NOMO-1 (cell line): ENCODE measurements around the gene AIMP1.

Source experiments
- DNase-seq, 2 experiments: peaks; one replicate each; lab custom pipeline; 2025; ENCODE audit not compliant: unreplicated experiment in 2 of 2; lab: John Stamatoyannopoulos, UW

The AIMP1 gene

GRCh38 chr4:106315968-106316772 lies at the start of gene AIMP1, which contains the start of gene TBCK:
AIMP1 (plus strand) TSS chr4:106316550; CDS start chr4:106325010, 8,460 bp downstream.
TBCK (minus strand) TSS chr4:106316209; CDS start chr4:106308960, 7,249 bp downstream.
- peak; percentile 86 for DNase-seq

GRCh38 chr4:106268786-106269185 lies 47.6 kb upstream of the AIMP1 start:
- no peak for DNase-seq

GRCh38 chr4:106269711-106270110 lies 46.6 kb upstream of the AIMP1 start:
- no peak for DNase-seq

- no peak for DNase-seq
Observed at GRCh38 chr4:106270736-106271135, 45.6 kb upstream of the AIMP1 start.

GRCh38 chr4:106273831-106274230 lies 42.5 kb upstream of the AIMP1 start:
- no peak for DNase-seq

- no peak for DNase-seq
Observed at GRCh38 chr4:106277140-106277675, 39.1 kb upstream of the AIMP1 start.

- no peak for DNase-seq
Observed at GRCh38 chr4:106284227-106284626, 32.1 kb upstream of the AIMP1 start.

GRCh38 chr4:106286611-106287010 lies 29.7 kb upstream of the AIMP1 start:
- DNase-seq: no peak

- DNase-seq: peak in 1 of 2 experiments; percentile 33
Observed at GRCh38 chr4:106287353-106287969, 28.9 kb upstream of the AIMP1 start.

GRCh38 chr4:106289737-106290136 lies 26.6 kb upstream of the AIMP1 start:
- no peak for DNase-seq

GRCh38 chr4:106291678-106292077 lies 24.7 kb upstream of the AIMP1 start:
- no peak for DNase-seq

- DNase-seq: no peak
Observed at GRCh38 chr4:106294062-106294461, 22.3 kb upstream of the AIMP1 start.

- no peak for DNase-seq
Observed at GRCh38 chr4:106297245-106298035, 18.9 kb upstream of the AIMP1 start.

- no peak for DNase-seq
Observed at GRCh38 chr4:106299977-106300376, 16.4 kb upstream of the AIMP1 start.

GRCh38 chr4:106301393-106302061 lies 14.8 kb upstream of the AIMP1 start:
- DNase-seq: no peak

- no peak for DNase-seq
Observed at GRCh38 chr4:106302062-106302438, 14.3 kb upstream of the AIMP1 start.

GRCh38 chr4:106303548-106304281 lies 12.6 kb upstream of the AIMP1 start:
- no peak for DNase-seq

- no peak for DNase-seq
Observed at GRCh38 chr4:106304632-106305031, 11.7 kb upstream of the AIMP1 start.

- DNase-seq: no peak
Observed at GRCh38 chr4:106305435-106306055, 10.8 kb upstream of the AIMP1 start.
